ENCODE data around the gene SLC25A22.

SLC25A22 gene

GRCh38 chr11:833114-833791 lies 35.2 kb upstream of the SLC25A22 start:
- peaks cover 30 to 43% of the 10 kb centered on the region in 2 donors for H3K27me3 ChIP-seq (ENCODE audit: control insufficient read depth in 1 of 2, insufficient read depth in 2 of 2, low read length in 2 of 2)
- peak overlapping the region; percentile 88 for H3K27ac ChIP-seq (ENCODE audit: low read length)
- peaks cover 0 to 15% of the 10 kb centered on the region in 2 donors for H3K36me3 ChIP-seq (ENCODE audit: control insufficient read depth in 2 of 2, insufficient read depth in 2 of 2, low read length in 2 of 2)
- peak overlapping the region; percentile 78 to 81 for H3K4me3 ChIP-seq (ENCODE audit: low read length in 2 of 2)
- peak overlapping the region; percentile 78 to 82 for H3K9ac ChIP-seq (ENCODE audit: low read length in 2 of 2)
- H3K9me3 ChIP-seq (ENCODE audit: control insufficient read depth in 2 of 2, low read length in 2 of 2) = no peaks in the 10 kb centered on the region
- H3K4me1 ChIP-seq (ENCODE audit: control insufficient read depth, insufficient read depth, low read length) = peaks cover 60% of the 10 kb centered on the region

- Histone ChIP-seq H3K4me3 (ENCODE audit: low read length in 2 of 2) (peak within 1 kb of the TSS; percentile 78 to 81), H3K27ac (ENCODE audit: low read length) (peak within 1 kb of the TSS; percentile 88), H3K27me3 (ENCODE audit: control insufficient read depth in 1 of 2, insufficient read depth in 2 of 2, low read length in 2 of 2) (peaks cover 36 to 49% of the 10 kb centered on the region in 2 donors), H3K9ac (ENCODE audit: low read length in 2 of 2) (peak within 1 kb of the TSS; percentile 78 to 82), H3K9me3 (ENCODE audit: control insufficient read depth in 2 of 2, low read length in 2 of 2) (no peaks in the 10 kb centered on the region), H3K4me1 (ENCODE audit: control insufficient read depth, insufficient read depth, low read length) (peaks cover 63% of the 10 kb centered on the region), H3K36me3 (ENCODE audit: control insufficient read depth in 2 of 2, insufficient read depth in 2 of 2, low read length in 2 of 2) (peaks cover 0 to 12% of the 10 kb centered on the region in 2 donors)
These were observed 34.5 kb upstream of the SLC25A22 start, which contains the start of gene CD151 for GRCh38 chr11:832529-833113. Gene CD151 (plus strand): TSS chr11:832952. CDS start chr11:836070, 3,118 bp downstream.

DNA sequence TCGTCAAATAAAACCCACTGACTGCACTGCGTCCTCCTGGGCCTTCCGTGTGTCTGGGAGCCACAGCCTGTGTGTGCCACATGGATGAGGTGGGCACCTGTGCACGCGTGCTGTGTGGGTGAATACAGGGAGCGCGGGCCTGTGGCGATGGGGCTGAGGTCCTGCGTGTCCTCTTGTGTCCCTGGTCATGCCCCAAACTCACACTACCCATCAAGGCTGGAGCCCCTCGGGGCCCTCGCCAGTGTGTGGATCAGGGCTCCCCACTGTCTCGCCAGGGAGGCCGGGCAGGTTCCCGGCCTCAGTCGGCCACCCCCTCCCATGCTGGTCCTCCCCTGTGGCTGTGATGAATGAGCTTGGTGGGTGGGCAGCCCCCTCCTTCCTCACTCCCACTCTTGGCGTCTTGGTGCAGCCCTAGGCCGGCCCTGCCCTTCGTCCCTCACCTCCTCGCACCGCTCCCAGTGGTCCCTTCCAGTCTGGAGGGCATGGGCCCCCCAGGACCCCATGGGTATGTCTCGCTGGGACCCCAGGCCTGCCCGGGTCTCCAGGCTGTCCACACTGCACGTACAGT lies 34.0 kb upstream of the SLC25A22 start:
- Histone ChIP-seq H3K27ac (ENCODE audit: low read length) (no peak overlapping the region), H3K36me3 (ENCODE audit: control insufficient read depth in 2 of 2, insufficient read depth in 2 of 2, low read length in 2 of 2) (peaks cover 0 to 6% of the 10 kb centered on the region in 2 donors), H3K27me3 (ENCODE audit: control insufficient read depth in 1 of 2, insufficient read depth in 2 of 2, low read length in 2 of 2) (peaks cover 40 to 55% of the 10 kb centered on the region in 2 donors), H3K4me1 (ENCODE audit: control insufficient read depth, insufficient read depth, low read length) (peaks cover 68% of the 10 kb centered on the region), H3K9ac (ENCODE audit: low read length in 2 of 2) (peak overlapping the region; percentile 13 to 28), H3K4me3 (ENCODE audit: low read length in 2 of 2) (peak overlapping the region in 1 of 2 donors; percentile 71), H3K9me3 (ENCODE audit: control insufficient read depth in 2 of 2, low read length in 2 of 2) (no peaks in the 10 kb centered on the region)

DNA sequence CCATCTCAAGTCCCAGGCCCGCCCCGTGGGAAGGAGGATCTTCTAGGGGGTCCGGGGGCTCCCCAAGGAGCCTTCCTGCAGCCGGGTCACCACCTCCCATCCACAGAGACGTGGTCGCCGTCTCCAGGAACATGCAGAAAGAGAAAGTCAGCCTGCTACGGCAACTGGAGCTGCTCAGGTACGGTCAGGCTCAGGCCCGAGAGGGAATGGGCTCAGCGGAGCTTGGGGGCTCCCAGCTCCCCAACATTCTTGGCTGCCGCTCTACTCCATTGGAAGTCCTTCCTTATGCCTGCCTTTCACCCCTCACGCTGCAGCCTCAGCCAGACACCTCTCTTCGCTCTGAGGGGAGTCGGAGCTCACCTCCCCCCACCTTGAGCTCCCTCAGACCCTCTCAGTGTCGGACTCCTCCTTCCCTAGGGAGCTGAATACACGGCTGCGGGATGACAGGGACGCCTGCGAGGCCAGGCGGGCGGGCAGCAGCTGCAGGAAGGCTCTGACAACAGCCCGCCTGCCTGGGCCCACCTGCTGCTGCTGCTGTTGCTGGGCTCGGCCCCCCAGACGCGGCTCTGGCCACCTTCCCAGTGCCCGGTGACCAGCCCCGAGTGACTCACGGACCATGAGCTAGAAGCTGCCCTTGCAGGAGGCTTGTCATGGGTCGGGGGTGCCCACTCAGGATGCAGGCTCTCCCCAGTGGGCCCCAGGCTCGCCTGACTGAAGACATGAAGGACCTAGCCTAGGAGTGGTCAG lies 33.2 kb upstream of the SLC25A22 start:
- no peak overlapping the region for H3K27ac ChIP-seq (ENCODE audit: low read length)
- peaks cover 73% of the 10 kb centered on the region for H3K4me1 ChIP-seq (ENCODE audit: control insufficient read depth, insufficient read depth, low read length)
- H3K9ac ChIP-seq (ENCODE audit: low read length in 2 of 2) = no peak overlapping the region

GRCh38 chr11:830295-831117 lies 32.4 kb upstream of the SLC25A22 start:
- Histone ChIP-seq H3K27ac (ENCODE audit: low read length) (no peak overlapping the region), H3K4me1 (ENCODE audit: control insufficient read depth, insufficient read depth, low read length) (peaks cover 73% of the 10 kb centered on the region), H3K27me3 (ENCODE audit: control insufficient read depth in 1 of 2, insufficient read depth in 2 of 2, low read length in 2 of 2) (peaks cover 52 to 70% of the 10 kb centered on the region in 2 donors), H3K9me3 (ENCODE audit: control insufficient read depth in 2 of 2, low read length in 2 of 2) (no peaks in the 10 kb centered on the region), H3K36me3 (ENCODE audit: control insufficient read depth in 2 of 2, insufficient read depth in 2 of 2, low read length in 2 of 2) (no peaks in the 10 kb centered on the region), H3K4me3 (ENCODE audit: low read length in 2 of 2) (peak overlapping the region in 1 of 2 donors; percentile 63), H3K9ac (ENCODE audit: low read length in 2 of 2) (no peak overlapping the region)

More for the DNA sequence above, 33.2 kb upstream of the SLC25A22 start:
- Histone ChIP-seq H3K27me3 (ENCODE audit: control insufficient read depth in 1 of 2, insufficient read depth in 2 of 2, low read length in 2 of 2) (peaks cover 44 to 62% of the 10 kb centered on the region in 2 donors), H3K36me3 (ENCODE audit: control insufficient read depth in 2 of 2, insufficient read depth in 2 of 2, low read length in 2 of 2) (no peaks in the 10 kb centered on the region), H3K4me3 (ENCODE audit: low read length in 2 of 2) (no peak overlapping the region), H3K9me3 (ENCODE audit: control insufficient read depth in 2 of 2, low read length in 2 of 2) (no peaks in the 10 kb centered on the region)

DNA sequence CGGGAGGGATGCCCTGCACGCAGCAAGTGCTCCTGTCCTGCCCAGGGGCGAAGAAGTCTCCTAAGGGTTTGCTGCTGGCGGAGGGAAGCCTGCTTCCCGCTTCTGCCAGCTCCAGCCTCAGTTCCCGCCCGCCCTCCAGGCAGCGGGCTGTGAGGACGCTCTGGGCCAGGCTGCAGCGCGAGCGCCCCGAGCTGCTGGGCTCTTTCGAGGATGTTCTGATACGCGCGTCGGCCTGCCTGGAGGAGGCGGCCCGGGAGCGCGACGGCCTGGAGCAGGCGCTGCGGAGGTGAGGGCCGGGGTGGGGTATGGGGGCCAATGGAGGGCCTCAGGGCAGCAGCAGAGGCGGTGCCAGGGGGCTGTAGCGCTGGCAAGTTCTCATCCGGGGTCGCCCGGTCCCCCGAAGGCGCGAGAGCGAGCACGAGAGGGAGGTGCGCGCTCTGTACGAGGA lies 31.8 kb upstream of the SLC25A22 start:
- no peak overlapping the region for H3K9ac ChIP-seq (ENCODE audit: low read length in 2 of 2)
- H3K27ac ChIP-seq (ENCODE audit: low read length) = no peak overlapping the region
- H3K4me3 ChIP-seq (ENCODE audit: low read length in 2 of 2) = peak overlapping the region in 1 of 2 donors; percentile 63

GRCh38 chr11:829176-829846 lies 31.2 kb upstream of the SLC25A22 start:
- H3K9me3 ChIP-seq (ENCODE audit: control insufficient read depth in 2 of 2, low read length in 2 of 2) = no peaks in the 10 kb centered on the region
- H3K9ac ChIP-seq (ENCODE audit: low read length in 2 of 2) = no peak overlapping the region
- H3K4me1 ChIP-seq (ENCODE audit: control insufficient read depth, insufficient read depth, low read length) = peaks cover 62% of the 10 kb centered on the region
- H3K4me3 ChIP-seq (ENCODE audit: low read length in 2 of 2) = peak overlapping the region; percentile 14 to 63
- no peak overlapping the region for H3K27ac ChIP-seq (ENCODE audit: low read length)
- peaks cover 0 to 8% of the 10 kb centered on the region in 2 donors for H3K36me3 ChIP-seq (ENCODE audit: control insufficient read depth in 2 of 2, insufficient read depth in 2 of 2, low read length in 2 of 2)
- peaks cover 57 to 81% of the 10 kb centered on the region in 2 donors for H3K27me3 ChIP-seq (ENCODE audit: control insufficient read depth in 1 of 2, insufficient read depth in 2 of 2, low read length in 2 of 2)

More for the DNA sequence above, 31.8 kb upstream of the SLC25A22 start:
- H3K27me3 ChIP-seq (ENCODE audit: control insufficient read depth in 1 of 2, insufficient read depth in 2 of 2, low read length in 2 of 2) = peaks cover 57 to 76% of the 10 kb centered on the region in 2 donors
- H3K36me3 ChIP-seq (ENCODE audit: control insufficient read depth in 2 of 2, insufficient read depth in 2 of 2, low read length in 2 of 2) = peaks cover 0 to 3% of the 10 kb centered on the region in 2 donors
- H3K4me1 ChIP-seq (ENCODE audit: control insufficient read depth, insufficient read depth, low read length) = peaks cover 68% of the 10 kb centered on the region
- no peaks in the 10 kb centered on the region for H3K9me3 ChIP-seq (ENCODE audit: control insufficient read depth in 2 of 2, low read length in 2 of 2)

DNA sequence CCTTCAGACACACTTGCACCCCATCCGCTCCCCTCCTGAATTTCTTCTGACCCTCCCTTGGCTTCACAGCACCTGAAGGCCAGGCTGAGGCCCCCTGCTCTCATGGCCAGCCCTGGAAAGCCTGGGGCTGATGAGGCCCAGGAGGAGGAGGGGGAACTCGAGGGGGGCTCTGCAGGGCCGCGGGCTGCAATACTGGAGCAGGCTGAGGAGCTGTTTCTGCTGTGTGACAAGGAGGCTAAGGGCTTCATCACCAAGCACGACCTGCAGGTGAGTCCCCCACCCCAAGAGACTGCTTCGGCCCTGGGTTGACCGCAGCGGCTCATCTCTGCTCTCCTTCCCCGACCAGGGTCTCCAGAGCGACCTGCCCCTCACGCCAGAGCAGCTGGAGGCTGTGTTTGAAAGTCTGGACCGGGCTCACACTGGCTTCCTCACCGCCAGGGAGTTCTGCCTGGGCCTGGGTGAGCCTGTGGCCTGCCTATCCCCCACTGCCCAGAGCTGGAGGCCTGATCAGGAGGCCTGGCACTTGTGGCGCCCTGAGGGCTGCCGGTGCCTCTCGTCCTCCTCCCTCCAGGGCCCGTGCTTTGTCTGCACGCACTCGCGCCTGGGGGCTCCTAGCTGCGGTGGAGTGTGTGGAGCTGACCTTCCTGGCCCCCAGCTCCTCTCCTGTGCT lies 30.6 kb upstream of the SLC25A22 start:
- H3K27me3 ChIP-seq (ENCODE audit: control insufficient read depth in 1 of 2, insufficient read depth in 2 of 2, low read length in 2 of 2) = peaks cover 57 to 81% of the 10 kb centered on the region in 2 donors
- no peak overlapping the region for H3K27ac ChIP-seq (ENCODE audit: low read length)
- peaks cover 56% of the 10 kb centered on the region for H3K4me1 ChIP-seq (ENCODE audit: control insufficient read depth, insufficient read depth, low read length)
- H3K9ac ChIP-seq (ENCODE audit: low read length in 2 of 2) = no peak overlapping the region
- no peaks in the 10 kb centered on the region for H3K9me3 ChIP-seq (ENCODE audit: control insufficient read depth in 2 of 2, low read length in 2 of 2)
- H3K36me3 ChIP-seq (ENCODE audit: control insufficient read depth in 2 of 2, insufficient read depth in 2 of 2, low read length in 2 of 2) = peaks cover 0 to 8% of the 10 kb centered on the region in 2 donors
- peak overlapping the region in 1 of 2 donors; percentile 22 for H3K4me3 ChIP-seq (ENCODE audit: low read length in 2 of 2)

GRCh38 chr11:827897-828192 lies 29.8 kb upstream of the SLC25A22 start, which contains the start of gene CRACR2B:
Gene CRACR2B (plus strand): TSS chr11:827919. CDS start chr11:828608, 689 bp downstream.
- H3K27me3 ChIP-seq (ENCODE audit: control insufficient read depth in 1 of 2, insufficient read depth in 2 of 2, low read length in 2 of 2) = peaks cover 57 to 81% of the 10 kb centered on the region in 2 donors
- no peak within 1 kb of the TSS for H3K9ac ChIP-seq (ENCODE audit: low read length in 2 of 2)
- H3K27ac ChIP-seq (ENCODE audit: low read length) = no peak within 1 kb of the TSS
- peaks cover 53% of the 10 kb centered on the region for H3K4me1 ChIP-seq (ENCODE audit: control insufficient read depth, insufficient read depth, low read length)
- peaks cover 0 to 8% of the 10 kb centered on the region in 2 donors for H3K36me3 ChIP-seq (ENCODE audit: control insufficient read depth in 2 of 2, insufficient read depth in 2 of 2, low read length in 2 of 2)
- H3K4me3 ChIP-seq (ENCODE audit: low read length in 2 of 2) = peak within 1 kb of the TSS in 1 of 2 donors; percentile 52
- H3K9me3 ChIP-seq (ENCODE audit: control insufficient read depth in 2 of 2, low read length in 2 of 2) = no peaks in the 10 kb centered on the region
